HCEC 1CT (cell line): Measurements from ENCODE around the gene FOXP1.

Source experiments
- DNase-seq: peaks from one replicate; pipeline ENCODE4 v3.0.0-alpha.2; 2017

FOXP1 gene

DNA sequence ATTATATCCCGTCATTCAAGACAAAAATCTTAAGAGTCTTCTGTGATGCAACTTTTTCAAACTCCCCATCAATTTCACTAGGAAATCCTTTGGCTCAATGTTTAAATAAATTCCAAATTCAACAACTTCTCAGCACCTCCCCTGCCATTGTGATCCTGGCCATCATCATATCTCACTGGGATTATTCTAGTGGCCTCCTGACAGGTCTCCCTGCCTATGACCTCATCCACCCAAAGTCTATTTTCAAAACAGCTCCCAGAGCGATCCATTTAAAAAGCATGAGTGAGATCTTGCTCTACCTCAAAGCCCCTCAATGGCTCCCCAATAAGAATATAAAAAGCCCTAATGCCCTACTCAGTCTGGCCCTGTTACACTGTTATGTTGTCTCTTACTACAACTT, 293.2 kb downstream of the FOXP1 start:
- no peak for DNase-seq

- DNase-seq, result no peak
These were observed 295.1 kb downstream of the FOXP1 start for GRCh38 chr3:71288269-71288930.

DNA sequence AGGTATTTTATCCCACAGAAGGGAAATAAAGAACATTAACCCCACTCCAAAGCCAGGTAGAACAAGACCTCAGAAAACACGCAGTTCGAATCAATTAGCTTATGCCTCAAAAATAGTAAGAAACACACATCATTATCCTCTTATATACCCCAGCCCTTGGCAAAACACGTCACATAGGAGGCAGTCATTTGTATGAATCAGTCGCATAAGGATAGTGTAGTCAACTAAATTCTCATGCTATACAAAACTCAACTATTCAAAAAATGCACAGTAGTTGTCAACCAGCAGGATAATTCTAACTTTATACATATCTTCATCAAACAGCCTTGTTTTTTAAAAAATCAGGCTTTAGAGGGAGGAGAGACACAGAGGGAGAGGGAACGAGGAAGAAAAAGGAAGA, 298.4 kb downstream of the FOXP1 start:
- DNase-seq, result no peak

- DNase-seq, result no peak
These were observed 300.6 kb downstream of the FOXP1 start for GRCh38 chr3:71282976-71283375.

- no peak for DNase-seq
These were observed 302.2 kb downstream of the FOXP1 start for GRCh38 chr3:71281280-71281679.

DNA sequence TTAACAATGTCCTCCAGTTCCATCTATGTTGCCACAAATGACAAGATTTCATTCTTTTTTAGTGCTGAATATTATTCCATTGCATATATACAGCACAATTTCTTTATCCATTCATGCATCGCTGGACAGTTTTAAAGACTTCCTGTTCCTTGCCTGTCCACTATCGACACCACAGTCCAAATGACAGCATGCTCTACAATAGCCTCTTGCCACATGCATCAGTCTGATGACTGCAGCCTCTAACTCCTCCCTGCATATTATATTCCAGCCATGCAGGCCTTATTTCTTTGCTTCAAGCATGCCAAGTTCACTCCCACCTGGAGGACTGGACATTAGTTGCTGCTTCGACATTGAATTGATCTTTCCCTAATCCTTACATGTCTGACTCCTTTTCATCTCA, 306.2 kb downstream of the FOXP1 start:
- DNase-seq, result no peak

GRCh38 chr3:71276531-71276930, 307.0 kb downstream of the FOXP1 start:
- DNase-seq, result no peak

GRCh38 chr3:71273453-71273852, 310.1 kb downstream of the FOXP1 start:
- DNase-seq, result no peak

DNA sequence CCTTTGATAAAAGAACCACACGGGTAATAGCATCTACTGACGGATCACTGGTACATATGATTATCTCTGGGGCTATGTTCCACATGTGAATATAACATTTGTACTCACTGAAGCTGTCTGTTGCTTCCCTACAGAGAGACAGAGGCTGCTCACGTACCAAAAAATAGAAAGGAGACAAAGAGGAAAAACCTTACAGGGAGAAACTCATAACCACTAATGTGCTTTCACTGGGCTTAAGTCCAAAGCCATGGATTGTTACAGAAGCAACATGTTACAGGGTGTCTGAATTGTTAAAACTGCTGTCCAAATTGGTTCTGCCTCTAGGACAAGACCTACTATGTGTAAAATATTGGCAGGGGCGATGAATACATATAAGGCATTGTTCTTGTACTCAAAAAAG, 311.9 kb downstream of the FOXP1 start:
- no peak for DNase-seq

GRCh38 chr3:71269906-71270305, 313.6 kb downstream of the FOXP1 start:
- DNase-seq, result no peak

DNA sequence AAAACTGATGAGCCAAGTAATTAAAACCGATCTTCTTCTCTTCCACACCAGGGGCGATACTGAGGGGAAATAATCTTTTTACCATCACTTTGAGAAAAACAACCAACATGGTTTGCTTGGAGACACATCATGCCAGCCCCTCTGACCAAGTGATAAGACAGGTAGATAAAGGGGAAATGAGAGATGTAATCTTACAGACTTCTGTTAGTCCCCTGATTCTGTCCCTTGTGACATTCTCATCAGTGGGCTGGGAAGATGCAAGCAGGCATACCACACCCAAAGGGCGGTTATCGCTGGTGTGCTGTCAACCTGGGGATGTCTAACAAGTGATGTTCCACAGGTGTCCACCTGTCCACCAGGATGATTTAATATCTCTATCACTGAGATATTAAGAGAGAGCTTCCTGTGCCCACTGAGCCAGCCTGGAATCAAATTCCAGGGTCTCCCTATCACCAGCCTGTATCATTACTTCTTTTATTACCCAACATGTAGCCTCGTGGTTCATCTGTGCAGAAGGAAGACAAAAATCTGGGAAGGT, 315.0 kb downstream of the FOXP1 start:
- DNase-seq, result no peak

GRCh38 chr3:71266875-71267274, 316.7 kb downstream of the FOXP1 start:
- DNase-seq, result no peak

- DNase-seq, result no peak
These were observed 318.1 kb downstream of the FOXP1 start for GRCh38 chr3:71265365-71265915.

DNA sequence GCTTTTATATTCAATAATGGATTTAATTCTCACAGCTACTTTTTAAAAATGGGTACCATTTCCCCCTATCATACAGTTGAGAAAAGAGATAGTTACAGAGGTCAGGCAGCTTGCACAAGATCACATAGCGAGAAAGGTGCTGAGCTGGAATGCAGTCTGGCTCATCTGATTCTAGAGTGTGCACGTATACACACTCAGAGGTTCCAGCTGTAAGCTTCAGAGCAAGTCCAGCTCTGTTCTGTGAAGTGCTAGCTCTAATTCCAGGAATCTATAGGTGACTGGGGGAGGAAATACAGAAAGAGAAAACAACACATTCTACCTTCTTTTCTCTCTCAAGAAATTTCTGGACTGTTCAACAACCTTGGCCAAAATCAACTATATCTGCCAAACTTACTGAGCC, 318.7 kb downstream of the FOXP1 start:
- no peak for DNase-seq

DNA sequence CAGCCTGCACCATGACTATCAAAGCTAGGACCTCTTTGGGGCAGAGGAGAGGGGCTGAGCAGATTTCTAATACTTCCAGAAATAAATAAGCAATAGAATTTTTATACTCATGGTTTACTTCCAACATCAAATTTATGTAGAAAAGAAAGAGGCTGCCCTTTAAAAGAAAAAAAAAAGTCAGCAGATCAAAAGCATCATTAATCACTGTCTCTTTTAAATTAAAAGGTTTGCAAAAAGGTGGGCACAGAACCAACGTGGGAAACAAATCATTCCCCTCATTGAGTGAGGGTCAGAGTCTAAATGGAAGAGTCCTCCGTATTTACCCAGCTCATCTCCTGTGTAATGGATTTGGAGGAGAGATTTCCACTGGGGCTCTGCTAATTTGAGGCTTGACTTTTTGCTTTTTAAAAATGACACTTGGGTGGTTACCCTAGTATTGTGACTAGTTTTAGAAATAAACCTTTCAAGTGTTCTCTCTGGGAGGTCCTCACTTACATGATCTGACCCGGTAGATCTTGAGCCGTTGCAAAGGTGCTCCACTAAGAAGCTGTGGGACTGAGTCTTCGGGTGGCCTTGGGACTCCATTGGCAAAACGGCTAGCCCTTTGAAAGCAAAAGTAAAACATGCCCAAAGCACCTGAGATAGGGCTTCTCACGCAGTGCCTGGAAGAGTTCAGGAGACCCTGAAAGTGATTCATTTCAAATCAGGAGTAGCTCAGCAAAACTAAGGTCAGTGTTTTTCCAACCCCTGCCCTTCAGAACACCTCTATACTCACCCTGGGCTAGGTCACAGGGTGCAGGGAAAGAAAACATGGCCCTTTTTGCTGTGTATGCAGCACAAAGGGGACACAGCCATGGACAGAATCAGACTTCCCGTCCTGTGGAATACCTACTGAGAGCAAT, 320.9 kb downstream of the FOXP1 start:
- no peak for DNase-seq

GRCh38 chr3:71260782-71261181, 322.7 kb downstream of the FOXP1 start:
- no peak for DNase-seq

DNA sequence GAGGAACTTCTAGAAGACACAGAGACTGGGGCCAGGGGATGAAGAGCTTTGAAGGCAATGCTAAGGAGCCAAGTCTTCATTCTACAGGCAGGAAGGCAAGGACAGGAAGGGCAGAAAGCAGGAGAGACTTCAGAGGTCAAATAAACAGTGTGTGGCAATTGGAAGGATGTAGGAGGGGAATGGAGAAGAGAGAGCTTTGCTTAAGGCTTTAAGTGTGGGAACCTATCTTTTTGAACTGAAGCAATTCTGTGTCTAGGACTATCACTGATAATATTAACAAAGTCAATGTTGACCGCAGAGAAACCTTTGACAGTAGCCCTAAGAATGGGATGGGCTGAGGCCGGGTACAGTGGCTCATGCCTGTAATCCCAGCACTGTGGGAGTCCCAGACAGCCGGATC, 325.0 kb downstream of the FOXP1 start:
- DNase-seq, result no peak

DNA sequence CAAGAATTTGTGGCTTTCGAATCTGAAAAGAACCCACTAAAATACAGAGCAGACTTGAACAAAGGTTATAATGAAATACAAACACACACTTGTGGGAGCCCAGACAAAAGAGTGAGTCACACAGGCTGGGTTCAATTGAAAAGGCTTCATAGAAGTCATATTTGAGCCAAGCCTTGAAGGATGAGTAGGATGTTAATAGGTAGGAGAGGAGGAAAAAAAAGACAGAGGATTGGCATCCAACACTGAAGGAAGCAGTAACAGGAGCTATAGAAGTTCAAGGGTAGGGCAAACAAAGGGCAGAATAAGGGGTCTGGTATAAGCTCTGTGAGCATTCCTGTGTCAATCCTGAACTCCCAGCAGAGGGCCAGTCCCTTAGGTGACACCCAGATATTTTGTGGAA, 325.4 kb downstream of the FOXP1 start:
- peak; percentile 41 for DNase-seq

- DNase-seq, result no peak
These were observed 328.0 kb downstream of the FOXP1 start for GRCh38 chr3:71255498-71255897.

DNA sequence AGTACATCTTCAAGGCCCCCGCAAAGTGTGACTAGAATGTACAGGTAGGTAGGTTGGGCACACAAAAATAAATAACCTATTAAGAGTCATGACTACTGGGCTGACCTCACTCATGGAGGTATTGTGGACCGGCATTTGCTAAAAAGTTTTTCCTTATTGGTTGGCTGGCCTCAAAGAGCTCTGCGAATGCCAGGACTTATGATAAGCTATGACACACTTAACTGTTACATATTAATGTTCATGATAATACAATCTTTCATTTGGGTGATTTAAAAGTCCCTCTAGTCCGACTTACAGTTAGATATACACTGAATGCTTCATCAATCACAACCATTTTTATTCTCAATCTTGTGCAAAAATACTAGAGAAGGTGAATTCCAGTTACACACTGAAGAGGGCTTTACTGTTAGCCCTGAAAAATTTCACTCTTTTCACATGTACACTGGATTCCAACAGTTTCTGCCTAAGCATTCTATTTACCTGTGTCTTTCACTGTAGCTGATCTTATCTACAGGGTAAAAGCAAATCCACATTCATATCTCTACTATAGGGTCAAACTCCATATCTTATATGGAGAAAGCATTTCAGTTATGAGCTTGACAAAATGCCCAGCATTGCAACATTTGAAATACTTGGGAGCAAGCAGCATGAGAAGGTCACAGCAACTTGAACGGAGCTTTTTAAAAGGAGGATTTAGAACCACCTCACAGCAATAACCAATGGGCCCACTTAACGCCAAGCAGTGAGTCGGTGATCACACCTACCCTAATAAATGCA, 329.1 kb downstream of the FOXP1 start:
- no peak for DNase-seq

- DNase-seq, result no peak
These were observed 330.4 kb downstream of the FOXP1 start for GRCh38 chr3:71253169-71253568.

GRCh38 chr3:71252466-71252865, 331.1 kb downstream of the FOXP1 start:
- DNase-seq, result no peak

DNA sequence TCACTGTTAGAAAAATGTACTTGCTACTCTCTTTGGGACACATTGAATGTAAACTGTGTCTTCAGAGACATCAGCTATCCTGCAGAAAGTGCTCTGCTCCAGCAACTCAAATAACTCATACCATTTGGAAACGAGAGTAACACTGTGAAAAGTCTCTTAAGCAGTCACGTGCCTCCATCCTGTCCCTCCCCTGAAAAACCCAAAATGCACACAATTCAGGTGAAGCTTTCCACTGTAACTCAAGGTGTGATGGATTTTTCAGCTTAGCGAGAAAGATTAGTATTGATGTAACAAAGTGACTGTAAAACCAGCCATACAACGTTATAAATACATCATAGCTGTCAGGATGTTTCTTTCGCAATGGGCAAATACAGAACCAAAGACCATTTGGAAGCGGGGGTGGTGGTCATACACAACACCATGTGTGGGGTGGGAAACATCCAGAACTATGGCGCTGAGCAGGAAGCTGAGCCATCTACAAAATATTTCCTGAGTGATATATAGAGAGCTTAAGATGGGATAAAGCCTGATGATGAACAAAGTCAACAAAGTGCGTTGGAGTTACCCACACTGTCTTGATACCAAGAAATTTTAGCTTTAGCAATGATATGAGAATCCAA, 332.3 kb downstream of the FOXP1 start:
- DNase-seq, result peak; percentile 89
